Lung microvascular endothelial cell (primary cell): ENCODE data around the gene KCNQ2. TPM values are rescaled to one million over a fixed set of nuclear protein-coding genes. Genes with fewer than 3 reads are reported as not detected.

ENCODE experiments used
- DNase-seq, 2 donors: peaks; one replicate each; pipeline versions ENCODE4 v3.0.0 to v3.0.0-alpha.2; 2010; ENCODE audit warnings: low read depth in 2 of 2
- total RNA-seq: library from RNA; depleted of rRNA; stranded (reverse); fragments of >200 nt; gene quantifications from 2 replicates; pipeline ENCODE4 v1.2.1, GENCODE V29; 2014

The KCNQ2 gene
- total RNA-seq, 1 donor from 2014 or later = not detected

GRCh38 chr20:63501818-63502670 is 29.6 kb upstream of the KCNQ2 start:
- DNase-seq = peak in 1 of 2 donors; percentile 28

- DNase-seq = no peak
Measured at GRCh38 chr20:63500902-63501817, 28.7 kb upstream of the KCNQ2 start.

GRCh38 chr20:63500151-63500901 is 27.9 kb upstream of the KCNQ2 start:
- no peak for DNase-seq

GRCh38 chr20:63499338-63499969 is 27.0 kb upstream of the KCNQ2 start:
- DNase-seq = no peak

GRCh38 chr20:63498960-63499337 is 26.5 kb upstream of the KCNQ2 start, which contains the start of gene EEF1A2:
TSS of gene EEF1A2 (minus strand) at chr20:63499083. CDS start at chr20:63497763, 1,320 bp downstream.
- peak in 1 of 2 donors; percentile 50 for DNase-seq

- peak; percentile 24 to 61 for DNase-seq
Measured at GRCh38 chr20:63497946-63498935, 25.8 kb upstream of the KCNQ2 start.

- no peak for DNase-seq
Measured at GRCh38 chr20:63497138-63497945, 24.9 kb upstream of the KCNQ2 start.

- no peak for DNase-seq
Measured at GRCh38 chr20:63496596-63497120, 24.2 kb upstream of the KCNQ2 start.

- peak; percentile 48 to 67 for DNase-seq
Measured at GRCh38 chr20:63495741-63496595, 23.5 kb upstream of the KCNQ2 start.

GRCh38 chr20:63495167-63495720 is 22.8 kb upstream of the KCNQ2 start:
- DNase-seq = no peak

- DNase-seq = no peak
Measured at GRCh38 chr20:63494420-63495166, 22.1 kb upstream of the KCNQ2 start.

- DNase-seq = no peak
Measured at GRCh38 chr20:63494084-63494419, 21.6 kb upstream of the KCNQ2 start.

GRCh38 chr20:63493563-63494020 is 21.1 kb upstream of the KCNQ2 start:
- DNase-seq = no peak

GRCh38 chr20:63492982-63493381 is 20.5 kb upstream of the KCNQ2 start:
- no peak for DNase-seq

- no peak for DNase-seq
Measured at GRCh38 chr20:63492518-63492917, 20.1 kb upstream of the KCNQ2 start.

GRCh38 chr20:63491635-63492230 is 19.3 kb upstream of the KCNQ2 start:
- DNase-seq = no peak
